ENCODE measurements around the gene CLDN6.

DNA sequence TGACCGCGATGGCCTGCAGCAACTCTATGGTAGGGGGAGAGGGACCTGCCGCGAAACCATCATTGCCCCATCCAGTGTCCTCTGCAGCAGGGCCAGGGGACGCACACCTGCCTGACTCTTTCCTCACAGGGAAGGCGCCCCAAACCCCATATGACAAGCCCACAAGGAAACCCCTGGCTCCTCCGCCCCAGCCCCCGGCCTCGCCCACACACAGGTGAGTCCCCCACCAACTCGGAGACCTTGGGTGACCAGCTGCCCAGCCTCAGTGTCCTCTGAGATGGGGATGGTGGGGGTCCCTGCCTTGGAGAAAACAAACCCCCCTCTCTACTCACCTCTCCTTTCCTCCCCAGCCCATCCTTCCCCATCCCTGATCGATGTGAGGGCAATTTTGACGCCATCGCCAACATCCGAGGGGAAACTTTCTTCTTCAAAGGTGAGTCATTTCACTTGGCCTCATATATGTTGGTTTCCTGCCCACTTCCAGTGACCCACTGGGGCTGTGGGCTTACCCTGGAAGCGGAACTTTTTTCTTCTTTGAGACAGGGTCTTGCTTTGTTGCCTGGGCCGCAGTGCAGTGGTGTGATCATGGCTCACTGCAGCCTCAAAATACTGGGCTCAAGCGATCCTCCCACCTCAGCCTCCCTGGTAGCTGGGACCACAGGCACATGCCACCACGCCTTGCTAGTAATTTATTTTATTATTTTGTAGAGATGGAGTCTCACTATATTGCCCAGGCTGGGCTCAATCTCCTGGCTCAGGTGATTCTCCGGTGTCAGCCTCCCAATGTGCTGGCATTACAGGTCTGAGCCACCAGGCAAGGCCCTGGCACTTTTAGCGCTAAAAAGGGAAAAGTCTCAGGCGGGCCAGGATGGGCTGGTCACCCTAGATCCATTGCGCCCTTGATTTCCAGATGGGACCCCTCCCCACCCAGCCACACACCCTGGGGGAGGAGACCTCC is 39.5 kb upstream of the CLDN6 start:
- TF ChIP-seq, protein P1, sequence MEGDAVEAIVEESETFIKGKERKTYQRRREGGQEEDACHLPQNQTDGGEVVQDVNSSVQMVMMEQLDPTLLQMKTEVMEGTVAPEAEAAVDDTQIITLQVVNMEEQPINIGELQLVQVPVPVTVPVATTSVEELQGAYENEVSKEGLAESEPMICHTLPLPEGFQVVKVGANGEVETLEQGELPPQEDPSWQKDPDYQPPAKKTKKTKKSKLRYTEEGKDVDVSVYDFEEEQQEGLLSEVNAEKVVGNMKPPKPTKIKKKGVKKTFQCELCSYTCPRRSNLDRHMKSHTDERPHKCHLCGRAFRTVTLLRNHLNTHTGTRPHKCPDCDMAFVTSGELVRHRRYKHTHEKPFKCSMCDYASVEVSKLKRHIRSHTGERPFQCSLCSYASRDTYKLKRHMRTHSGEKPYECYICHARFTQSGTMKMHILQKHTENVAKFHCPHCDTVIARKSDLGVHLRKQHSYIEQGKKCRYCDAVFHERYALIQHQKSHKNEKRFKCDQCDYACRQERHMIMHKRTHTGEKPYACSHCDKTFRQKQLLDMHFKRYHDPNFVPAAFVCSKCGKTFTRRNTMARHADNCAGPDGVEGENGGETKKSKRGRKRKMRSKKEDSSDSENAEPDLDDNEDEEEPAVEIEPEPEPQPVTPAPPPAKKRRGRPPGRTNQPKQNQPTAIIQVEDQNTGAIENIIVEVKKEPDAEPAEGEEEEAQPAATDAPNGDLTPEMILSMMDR (IDR thresholded peaks at IDR 0.05): no peak
- no peak for TF ChIP-seq POLR2A (IDR thresholded peaks at IDR 0.05)

All from thyroid gland (tissue), 4 donors.